OCI-LY3 (cell line): ENCODE results near the gene MFAP2.

ENCODE experiments used
- H2AFZ ChIP-seq: fragments of 200-600, 300-600 bp; shearing (Covaris generic); 2 replicates; pipeline ENCODE4 v1.6.0; 2014; ENCODE audit warnings: antibody characterized with exemption, low read depth, low read length
- H3K27ac ChIP-seq: fragments of 200-600, 300-600 bp; sonication (generic); 2 replicates; pipeline ENCODE4 v1.5.1; 2014; ENCODE audit warnings: mild to moderate bottlenecking, low read length, moderate library complexity, mixed read lengths
- H3K27me3 ChIP-seq: fragments of 200-600, 300-600 bp; sonication (generic); 2 replicates; pipeline ENCODE4 v1.6.1; 2014; ENCODE audit warnings: low read depth, low read length, mixed read lengths
- H3K36me3 ChIP-seq: fragments of 200-600, 300-600 bp; sonication (generic); replicated peaks from 2 replicates; pipeline ENCODE3; 2014; ENCODE audit warnings: low read depth, low read length, mixed read lengths
- H3K4me1 ChIP-seq: fragments of 300-600, 200-600 bp; sonication (generic); 2 replicates; pipeline ENCODE4 v1.6.1; 2014; ENCODE audit warnings: low read length, mixed read lengths
- H3K4me2 ChIP-seq: fragments of 200-600, 300-600 bp; sonication (generic); 2 replicates; pipeline ENCODE4 v1.6.1; 2014; ENCODE audit warnings: low read length, mixed read lengths
- H3K4me3 ChIP-seq: fragments of 300-600, 200-600 bp; sonication (generic); 2 replicates; pipeline ENCODE4 v1.5.1; 2014; ENCODE audit warnings: antibody characterized with exemption, mild to moderate bottlenecking, low read length, moderate library complexity
- H3K79me2 ChIP-seq: fragments of 300-600, 200-600 bp; shearing (Covaris generic); 2 replicates; pipeline ENCODE4 v1.6.1; 2014; ENCODE audit warnings: mild to moderate bottlenecking, low read length, mixed read lengths
- H3K9ac ChIP-seq: fragments of 300-600, 200-600 bp; shearing (Covaris generic); 2 replicates; pipeline ENCODE4 v1.6.0; 2014; ENCODE audit warnings: mild to moderate bottlenecking, low read length, moderate library complexity
- H3K9me3 ChIP-seq: fragments of 200-600, 300-600 bp; shearing (Covaris generic); 2 replicates; pipeline ENCODE4 v1.6.1; 2014; ENCODE audit warnings: low read length, mixed read lengths; ENCODE audit not compliant: insufficient read depth
- H4K20me1 ChIP-seq: fragments of 200-600, 300-600 bp; sonication (generic); 2 replicates; pipeline ENCODE4 v1.6.1; 2016; ENCODE audit warnings: low read length, mixed read lengths; ENCODE audit not compliant: insufficient read depth
- CTCF ChIP-seq: fragments of 200-600, 300-600 bp; sonication (generic); IDR thresholded peaks from 2 replicates; pipeline ENCODE4 v1.5.1; 2014; ENCODE audit warnings: antibody characterized with exemption, low read length, low read depth
- EZH2phosphoT487 ChIP-seq: fragments of 200-600 bp; shearing (Covaris generic); IDR thresholded peaks from 2 replicates; pipeline ENCODE4 v1.6.1; 2018; ENCODE audit warnings: antibody characterized with exemption, mixed run types, low read depth

The MFAP2 gene

GRCh38 chr1:16981269-16981849 is 939 bp upstream of the MFAP2 start:
- Histone ChIP-seq H3K27ac (no peak overlapping the region), H3K4me1 (no peaks in the 10 kb centered on the region), H3K9me3 (no peaks in the 10 kb centered on the region), H3K9ac (no peak overlapping the region), H3K4me3 (no peak overlapping the region), H3K4me2 (no peak overlapping the region), H3K27me3 (no peaks in the 10 kb centered on the region), H3K36me3 (no peaks in the 10 kb centered on the region), H3K79me2 (no peaks in the 10 kb centered on the region), H2AFZ (no peak overlapping the region), H4K20me1 (no peaks in the 10 kb centered on the region)
- TF ChIP-seq EZH2phosphoT487, result no peak
- no peak for TF ChIP-seq CTCF

- no peaks in the 10 kb centered on the region for H4K20me1 ChIP-seq
- TF ChIP-seq EZH2phosphoT487, result no peak
- TF ChIP-seq CTCF, result no peak
- no peaks in the 10 kb centered on the region for H3K27me3 ChIP-seq
- no peak overlapping the region for H3K4me2 ChIP-seq
- H3K4me1 ChIP-seq, result no peaks in the 10 kb centered on the region
- H3K9ac ChIP-seq, result no peak overlapping the region
- no peak overlapping the region for H2AFZ ChIP-seq
- H3K79me2 ChIP-seq, result no peaks in the 10 kb centered on the region
- no peak overlapping the region for H3K4me3 ChIP-seq
- no peak overlapping the region for H3K27ac ChIP-seq
- H3K36me3 ChIP-seq, result no peaks in the 10 kb centered on the region
- H3K9me3 ChIP-seq, result no peaks in the 10 kb centered on the region
Observed at GRCh38 chr1:16979475-16980327, 719 bp downstream of the MFAP2 start.

GRCh38 chr1:16978567-16979474 is 1.6 kb downstream of the MFAP2 start:
- Histone ChIP-seq H3K9ac (no peak overlapping the region), H3K79me2 (no peaks in the 10 kb centered on the region), H3K4me2 (no peak overlapping the region)

More at GRCh38 chr1:16978567-16979474, 1.6 kb downstream of the MFAP2 start:
- Histone ChIP-seq H3K4me3 (no peak overlapping the region), H3K27ac (no peak overlapping the region), H3K36me3 (no peaks in the 10 kb centered on the region), H3K27me3 (no peaks in the 10 kb centered on the region), H2AFZ (0 out of 2 replicates have a peak overlapping the region, but pooled peaks have one; percentile 46), H3K9me3 (no peaks in the 10 kb centered on the region), H3K4me1 (no peaks in the 10 kb centered on the region), H4K20me1 (no peaks in the 10 kb centered on the region)
- no peak for TF ChIP-seq CTCF
- TF ChIP-seq EZH2phosphoT487, result no peak
